GM12872 (cell line): ENCODE measurements around the gene ENTPD6.

Experiments
- CTCF ChIP-seq: IDR thresholded peaks from 3 replicates; pipeline ENCODE4 v1.5.1; 2011; ENCODE audit warnings: low read depth, mild to moderate bottlenecking, low read length, moderate library complexity; ENCODE audit not compliant: insufficient read depth

ENTPD6 gene

DNA sequence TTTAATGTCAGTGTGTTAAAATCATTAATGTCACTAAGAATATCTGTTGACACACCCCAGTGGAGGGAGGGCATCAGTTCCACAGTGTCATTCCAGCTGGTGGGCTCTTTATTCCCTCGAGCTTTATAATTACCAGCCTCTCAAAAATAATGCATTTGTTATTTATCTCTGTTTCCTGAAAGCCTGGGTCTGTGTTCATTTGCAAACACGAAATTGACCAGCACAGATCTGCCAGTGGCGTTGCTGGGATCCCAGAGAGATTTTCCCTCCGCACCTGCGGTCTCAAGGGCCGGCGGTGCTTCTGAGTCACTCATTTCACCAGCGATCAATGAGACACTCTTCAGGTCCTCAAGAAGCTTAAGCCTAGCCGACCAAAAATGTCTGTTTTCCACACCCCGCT, 46.7 kb downstream of the ENTPD6 start:
- TF ChIP-seq CTCF, result no peak

GRCh38 chr20:25243416-25243979, 48.0 kb downstream of the ENTPD6 start:
- TF ChIP-seq CTCF, result no peak

DNA sequence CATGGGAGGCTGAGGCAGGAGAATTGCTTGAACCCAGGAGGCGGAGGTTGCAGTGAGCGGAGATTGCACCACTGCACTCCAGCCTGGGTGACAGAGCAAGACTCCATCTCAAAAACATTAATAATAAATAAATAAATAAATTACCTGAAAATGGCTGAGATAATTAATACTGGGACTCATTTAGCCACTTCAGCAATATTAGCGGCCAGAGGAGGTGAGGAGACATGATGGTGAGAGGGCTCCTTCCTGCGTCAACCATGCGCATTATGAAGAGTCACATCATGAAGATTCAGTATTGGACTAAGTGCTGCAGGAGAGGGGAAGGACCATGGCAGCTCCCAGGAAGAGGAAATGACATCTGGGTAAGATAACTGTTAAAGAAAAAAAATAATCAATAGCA, 49.5 kb downstream of the ENTPD6 start:
- no peak for TF ChIP-seq CTCF

DNA sequence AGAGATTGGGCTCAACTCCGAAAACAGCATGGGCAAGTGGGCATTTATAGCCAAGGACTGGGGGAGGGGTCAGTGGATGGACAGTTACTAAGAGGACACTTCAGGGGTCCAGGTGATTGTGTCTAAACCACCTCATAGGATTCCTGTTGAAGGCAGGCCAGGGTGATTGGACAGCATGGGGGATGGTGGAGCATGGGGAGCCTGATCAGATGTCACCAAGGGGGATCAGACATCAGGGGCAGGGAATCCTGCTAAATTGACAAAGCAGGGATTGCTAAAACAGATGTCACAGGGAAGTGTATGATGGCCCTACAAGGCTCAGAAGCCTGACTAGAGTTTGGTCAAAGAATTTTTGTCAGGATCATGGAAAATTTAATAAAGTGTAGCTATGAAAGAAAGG, 49.9 kb downstream of the ENTPD6 start:
- TF ChIP-seq CTCF, result no peak

GRCh38 chr20:25246182-25246999, 50.9 kb downstream of the ENTPD6 start:
- no peak for TF ChIP-seq CTCF

DNA sequence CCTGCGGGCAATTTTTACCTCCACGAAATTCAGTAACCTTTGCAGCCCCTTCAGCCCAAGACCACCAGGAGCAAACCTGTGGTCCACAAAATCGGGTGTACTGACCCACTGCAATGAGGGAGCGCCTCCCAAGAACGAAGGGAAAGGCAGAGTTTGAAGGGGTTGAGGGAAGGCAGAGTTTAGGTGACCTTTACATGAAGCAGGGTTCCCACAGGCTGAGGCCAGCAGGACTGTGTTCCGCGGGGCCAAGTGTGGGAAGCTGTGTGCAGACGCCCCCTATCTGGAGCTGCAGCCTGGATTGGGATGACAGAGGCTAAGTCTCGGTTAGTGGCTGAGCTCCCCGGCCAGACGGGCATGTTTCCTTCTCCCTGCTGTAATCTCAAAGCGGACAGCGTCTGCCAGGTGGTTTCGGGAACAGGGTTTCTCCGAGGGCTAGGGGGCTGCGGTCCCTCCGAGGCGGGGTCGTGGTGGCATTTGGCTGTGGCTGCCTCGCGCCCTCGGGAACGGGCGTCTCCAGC, 51.5 kb downstream of the ENTPD6 start:
- TF ChIP-seq CTCF, result peak; percentile 36; the same call in 2 of the 3 replicates

DNA sequence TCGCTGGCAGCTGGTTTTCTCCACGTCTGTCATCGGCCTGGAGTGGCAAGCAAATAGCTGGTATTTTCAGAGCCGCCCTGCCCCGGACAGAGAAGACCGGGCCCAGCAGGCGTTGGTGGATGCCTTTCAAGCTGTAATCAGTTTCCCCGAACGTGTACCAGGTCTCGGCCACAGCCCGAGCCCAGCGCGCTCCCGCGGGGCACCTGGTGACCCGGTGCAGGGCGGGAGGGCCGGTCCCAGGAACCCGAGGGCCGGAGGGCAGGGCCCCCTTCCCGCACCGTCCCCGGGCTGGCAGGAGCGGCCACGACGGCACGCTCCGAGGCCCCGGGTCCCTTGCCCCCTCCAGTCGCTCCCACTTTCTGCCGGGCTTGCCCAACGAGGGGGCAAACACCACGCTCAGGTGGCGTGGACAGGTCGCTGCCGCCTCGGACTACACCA, 52.0 kb downstream of the ENTPD6 start:
- no peak for TF ChIP-seq CTCF
